Chondrocyte (in vitro differentiated cells): ENCODE results near the gene SNED1. TPM values are rescaled to one million over a fixed set of nuclear protein-coding genes. Genes with fewer than 3 reads are reported as not detected.

Source experiments
- DNase-seq: peaks from one replicate; pipeline ENCODE4 v3.0.0; 2021; ENCODE audit warnings: mixed read lengths, low spot score
- H3K27ac Mint-ChIP-seq: one replicate; pipeline ENCODE4 v1.8.0; 2021; ENCODE audit warnings: mild to moderate bottlenecking, moderate library complexity, mixed read lengths; ENCODE audit not compliant: unreplicated experiment
- H3K27me3 Mint-ChIP-seq: 2 replicates; pipeline ENCODE4 v1.8.0; 2021; ENCODE audit warnings: low read depth, mixed read lengths
- H3K36me3 Mint-ChIP-seq: 2 replicates; pipeline ENCODE4 v1.8.0; 2021; ENCODE audit warnings: low read depth, mixed read lengths
- H3K4me1 Mint-ChIP-seq: 2 replicates; pipeline ENCODE4 v1.8.0; 2021; ENCODE audit warnings: low read depth, mild to moderate bottlenecking, mixed read lengths
- H3K4me3 Mint-ChIP-seq: one replicate; pipeline ENCODE4 v1.8.0; 2021; ENCODE audit warnings: mild to moderate bottlenecking, moderate library complexity, mixed read lengths; ENCODE audit not compliant: unreplicated experiment
- H3K9me3 Mint-ChIP-seq: 2 replicates; pipeline ENCODE4 v1.8.0; 2021; ENCODE audit warnings: low read depth, mixed read lengths
- total RNA-seq: library from RNA; stranded (reverse); gene quantifications from 3 replicates; pipeline ENCODE4 v1.2.1, GENCODE V29; 2021
- TF ChIP-seq, protein P1 (sequence below): fragments of 200-600 bp; sonication (generic); IDR thresholded peaks from 2 replicates; pipeline ENCODE4 v1.5.0; 2021; ENCODE audit warnings: antibody characterized with exemption, mild to moderate bottlenecking, moderate library complexity

Gene SNED1
- total RNA-seq, 1 donor from 2014 or later, result 1.9 TPM

DNA sequence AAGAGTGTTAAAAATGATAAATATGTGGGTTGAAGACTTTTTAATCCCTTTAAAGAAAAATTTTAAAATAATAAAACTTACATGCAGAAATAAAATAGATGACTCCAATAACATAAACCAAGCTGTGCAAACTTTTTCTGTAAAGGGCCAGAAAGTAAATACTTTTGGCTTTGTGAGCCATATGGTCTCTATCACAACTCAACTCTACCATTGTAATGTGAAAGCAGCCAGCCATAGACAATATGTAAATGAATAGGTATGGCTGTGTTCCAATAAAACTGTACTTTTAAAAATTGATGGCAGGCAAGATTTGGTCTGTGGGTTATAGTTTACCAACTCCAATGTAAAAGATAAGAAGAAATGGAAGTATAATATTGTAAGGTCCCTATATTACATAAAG lies 45.2 kb downstream of the SNED1 start:
- no peak overlapping the region for H3K4me3 Mint-ChIP-seq
- no peak overlapping the region for H3K27ac Mint-ChIP-seq
- DNase-seq, result no peak
- TF ChIP-seq, protein P1, sequence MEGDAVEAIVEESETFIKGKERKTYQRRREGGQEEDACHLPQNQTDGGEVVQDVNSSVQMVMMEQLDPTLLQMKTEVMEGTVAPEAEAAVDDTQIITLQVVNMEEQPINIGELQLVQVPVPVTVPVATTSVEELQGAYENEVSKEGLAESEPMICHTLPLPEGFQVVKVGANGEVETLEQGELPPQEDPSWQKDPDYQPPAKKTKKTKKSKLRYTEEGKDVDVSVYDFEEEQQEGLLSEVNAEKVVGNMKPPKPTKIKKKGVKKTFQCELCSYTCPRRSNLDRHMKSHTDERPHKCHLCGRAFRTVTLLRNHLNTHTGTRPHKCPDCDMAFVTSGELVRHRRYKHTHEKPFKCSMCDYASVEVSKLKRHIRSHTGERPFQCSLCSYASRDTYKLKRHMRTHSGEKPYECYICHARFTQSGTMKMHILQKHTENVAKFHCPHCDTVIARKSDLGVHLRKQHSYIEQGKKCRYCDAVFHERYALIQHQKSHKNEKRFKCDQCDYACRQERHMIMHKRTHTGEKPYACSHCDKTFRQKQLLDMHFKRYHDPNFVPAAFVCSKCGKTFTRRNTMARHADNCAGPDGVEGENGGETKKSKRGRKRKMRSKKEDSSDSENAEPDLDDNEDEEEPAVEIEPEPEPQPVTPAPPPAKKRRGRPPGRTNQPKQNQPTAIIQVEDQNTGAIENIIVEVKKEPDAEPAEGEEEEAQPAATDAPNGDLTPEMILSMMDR, result no peak
- H3K36me3 Mint-ChIP-seq, result peaks cover 3% of the 10 kb centered on the region
- H3K27me3 Mint-ChIP-seq, result peaks cover 57% of the 10 kb centered on the region
- no peaks in the 10 kb centered on the region for H3K4me1 Mint-ChIP-seq
- peaks cover 17% of the 10 kb centered on the region for H3K9me3 Mint-ChIP-seq

DNA sequence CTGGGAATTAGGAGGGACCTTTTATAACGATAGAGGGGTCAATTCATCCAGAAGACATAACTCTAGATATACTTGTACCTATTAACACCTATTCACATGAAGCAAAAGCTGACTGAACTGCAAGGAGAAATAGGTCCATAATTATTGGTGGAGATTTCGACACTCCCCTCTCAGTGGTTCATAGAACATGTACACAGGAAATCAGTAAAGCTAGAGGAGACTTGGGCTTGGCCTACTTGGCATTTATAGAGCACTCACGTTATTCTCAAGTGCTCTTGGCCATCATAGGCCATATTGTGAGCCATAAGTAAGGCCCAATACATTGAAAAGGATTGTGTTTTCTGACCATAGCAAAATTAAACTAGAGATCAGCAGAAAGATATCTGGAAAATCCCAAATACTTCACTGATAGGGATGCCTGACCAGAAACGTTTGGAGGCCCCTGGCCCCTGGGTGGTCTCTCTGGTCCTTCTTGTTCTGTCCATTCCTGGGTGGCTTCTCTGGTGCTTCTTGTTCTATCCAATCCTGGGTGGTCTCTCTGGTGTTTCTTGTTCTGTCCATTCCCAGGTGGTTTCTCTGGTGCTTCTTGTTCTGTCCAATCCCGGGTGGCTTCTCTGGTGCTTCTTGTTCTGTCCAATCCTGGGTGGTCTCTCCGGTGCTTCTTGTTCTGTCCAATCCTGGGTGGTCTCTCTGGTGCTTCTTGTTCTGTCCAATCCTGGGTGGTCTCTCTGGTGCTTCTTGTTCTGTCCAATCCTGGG lies 49.0 kb downstream of the SNED1 start:
- H3K4me3 Mint-ChIP-seq, result no peak overlapping the region
- H3K36me3 Mint-ChIP-seq, result peaks cover 3% of the 10 kb centered on the region
- H3K9me3 Mint-ChIP-seq, result peaks cover 17% of the 10 kb centered on the region
- TF ChIP-seq, protein P1, result no peak
- H3K4me1 Mint-ChIP-seq, result no peaks in the 10 kb centered on the region
- H3K27ac Mint-ChIP-seq, result no peak overlapping the region
- DNase-seq, result no peak
- H3K27me3 Mint-ChIP-seq, result peaks cover 28% of the 10 kb centered on the region

DNA sequence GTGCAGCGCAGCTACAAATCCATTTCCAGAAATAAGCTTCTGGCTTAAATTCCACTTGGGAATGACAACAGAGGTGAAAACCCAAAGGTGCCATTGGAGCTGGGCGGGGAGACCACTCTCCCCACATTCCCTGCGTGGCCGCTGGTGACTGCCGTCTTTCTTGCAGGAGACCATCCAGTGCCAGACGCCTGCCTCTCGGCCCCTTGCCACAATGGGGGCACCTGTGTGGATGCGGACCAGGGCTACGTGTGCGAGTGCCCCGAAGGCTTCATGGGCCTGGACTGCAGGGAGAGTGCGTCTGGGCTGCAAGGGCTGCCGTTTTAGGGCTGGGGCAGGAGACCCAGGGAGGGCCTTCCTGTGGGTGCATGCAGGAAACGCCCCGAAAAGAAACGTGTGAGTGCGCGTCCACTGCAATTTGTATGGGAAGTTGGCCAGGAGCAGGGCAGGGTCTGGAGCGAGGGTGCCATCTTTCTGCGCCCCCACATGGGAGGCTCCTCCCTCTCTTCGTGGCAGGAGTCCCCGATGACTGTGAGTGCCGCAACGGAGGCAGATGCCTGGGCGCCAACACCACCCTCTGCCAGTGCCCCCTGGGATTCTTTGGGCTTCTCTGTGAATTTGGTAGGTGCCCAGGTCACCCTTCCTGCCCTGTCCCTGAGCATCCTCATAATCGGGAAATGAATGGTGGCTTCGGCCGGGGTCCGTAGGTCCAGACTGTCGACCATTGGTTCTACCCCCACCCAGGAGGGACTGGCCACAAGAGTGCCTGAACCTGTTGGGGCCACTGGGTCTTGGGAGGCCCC lies 49.9 kb downstream of the SNED1 start:
- no peak overlapping the region for H3K27ac Mint-ChIP-seq

DNA sequence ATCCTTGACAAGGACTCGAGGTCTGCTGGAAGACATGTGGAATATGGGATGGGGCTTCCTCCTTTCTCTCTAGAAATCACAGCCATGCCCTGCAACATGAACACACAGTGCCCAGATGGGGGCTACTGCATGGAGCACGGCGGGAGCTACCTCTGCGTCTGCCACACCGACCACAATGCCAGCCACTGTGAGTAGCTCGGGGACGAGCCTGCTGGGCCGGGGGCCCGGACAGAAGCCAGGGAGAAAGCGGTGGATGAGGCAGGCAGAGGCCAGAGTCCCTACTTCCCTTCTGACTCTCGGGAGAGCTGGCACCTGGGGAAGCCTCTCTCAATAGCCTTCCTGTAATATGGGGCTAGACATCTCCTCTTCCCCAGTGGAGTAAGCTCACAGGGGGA lies 50.5 kb downstream of the SNED1 start:
- no peak for DNase-seq
- Mint-ChIP-seq H3K9me3 (peaks cover 17% of the 10 kb centered on the region), H3K27me3 (peaks cover 22% of the 10 kb centered on the region), H3K4me1 (no peaks in the 10 kb centered on the region), H3K4me3 (no peak overlapping the region), H3K36me3 (peaks cover 3% of the 10 kb centered on the region), H3K27ac (no peak overlapping the region)
- TF ChIP-seq, protein P1, result no peak

More for the DNA sequence above, 49.9 kb downstream of the SNED1 start:
- Mint-ChIP-seq H3K9me3 (peaks cover 17% of the 10 kb centered on the region), H3K4me1 (no peaks in the 10 kb centered on the region), H3K4me3 (no peak overlapping the region), H3K36me3 (peaks cover 3% of the 10 kb centered on the region), H3K27me3 (peaks cover 21% of the 10 kb centered on the region)
- TF ChIP-seq, protein P1, result no peak
- no peak for DNase-seq
